Liver (tissue), 3 donors: ENCODE results near the gene AKT3.

Experiments
- CTCF ChIP-seq: fragments of 150-350 bp; IDR thresholded peaks from 2 replicates; pipeline ENCODE4 v1.5.1; 2017; ENCODE audit warnings: improper control_type of control experiment, low read depth, low read length; ENCODE audit not compliant: missing input control
- GABPA ChIP-seq, 2 donors: IDR thresholded peaks in 1 of 2; conservative IDR thresholded peaks in 1 of 2; 2 replicates each; pipeline ENCODE4 v1.6.1; 2016; ENCODE audit warnings: antibody characterized with exemption in 2 of 2, mild to moderate bottlenecking in 1 of 2, moderate library complexity in 1 of 2
- ZBTB33 ChIP-seq: IDR thresholded peaks from 2 replicates; pipeline ENCODE4 v1.6.1; 2016; ENCODE audit warnings: antibody characterized with exemption
- TF ChIP-seq, protein P1 (sequence below): IDR thresholded peaks from 2 replicates; pipeline ENCODE4 v1.6.1; 2016; ENCODE audit warnings: antibody characterized with exemption, mild to moderate bottlenecking
- donor health status: healthy.
- donor health status: healthy.

- TF ChIP-seq CTCF, result no peak
- TF ChIP-seq, protein P1, sequence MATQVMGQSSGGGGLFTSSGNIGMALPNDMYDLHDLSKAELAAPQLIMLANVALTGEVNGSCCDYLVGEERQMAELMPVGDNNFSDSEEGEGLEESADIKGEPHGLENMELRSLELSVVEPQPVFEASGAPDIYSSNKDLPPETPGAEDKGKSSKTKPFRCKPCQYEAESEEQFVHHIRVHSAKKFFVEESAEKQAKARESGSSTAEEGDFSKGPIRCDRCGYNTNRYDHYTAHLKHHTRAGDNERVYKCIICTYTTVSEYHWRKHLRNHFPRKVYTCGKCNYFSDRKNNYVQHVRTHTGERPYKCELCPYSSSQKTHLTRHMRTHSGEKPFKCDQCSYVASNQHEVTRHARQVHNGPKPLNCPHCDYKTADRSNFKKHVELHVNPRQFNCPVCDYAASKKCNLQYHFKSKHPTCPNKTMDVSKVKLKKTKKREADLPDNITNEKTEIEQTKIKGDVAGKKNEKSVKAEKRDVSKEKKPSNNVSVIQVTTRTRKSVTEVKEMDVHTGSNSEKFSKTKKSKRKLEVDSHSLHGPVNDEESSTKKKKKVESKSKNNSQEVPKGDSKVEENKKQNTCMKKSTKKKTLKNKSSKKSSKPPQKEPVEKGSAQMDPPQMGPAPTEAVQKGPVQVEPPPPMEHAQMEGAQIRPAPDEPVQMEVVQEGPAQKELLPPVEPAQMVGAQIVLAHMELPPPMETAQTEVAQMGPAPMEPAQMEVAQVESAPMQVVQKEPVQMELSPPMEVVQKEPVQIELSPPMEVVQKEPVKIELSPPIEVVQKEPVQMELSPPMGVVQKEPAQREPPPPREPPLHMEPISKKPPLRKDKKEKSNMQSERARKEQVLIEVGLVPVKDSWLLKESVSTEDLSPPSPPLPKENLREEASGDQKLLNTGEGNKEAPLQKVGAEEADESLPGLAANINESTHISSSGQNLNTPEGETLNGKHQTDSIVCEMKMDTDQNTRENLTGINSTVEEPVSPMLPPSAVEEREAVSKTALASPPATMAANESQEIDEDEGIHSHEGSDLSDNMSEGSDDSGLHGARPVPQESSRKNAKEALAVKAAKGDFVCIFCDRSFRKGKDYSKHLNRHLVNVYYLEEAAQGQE, result no peak
- no peak for TF ChIP-seq ZBTB33
- TF ChIP-seq GABPA (IDR thresholded peaks at IDR 0.05 in 1 of 2, conservative IDR thresholded peaks at IDR 0.05 in 1 of 2), result no peak
Observed at GRCh38 chr1:243508943-243509342, 341.1 kb downstream of the AKT3 start.
